GM21526 (cell line): ENCODE measurements around the gene NRG2.

Experiments used
- ATAC-seq: cut with Tn5 transposase; IDR thresholded peaks from one replicate; pipeline ENCODE4 v1.9.1; 2021; ENCODE audit warnings: moderate library complexity; ENCODE audit not compliant: unreplicated experiment, low FRiP score

The NRG2 gene

DNA sequence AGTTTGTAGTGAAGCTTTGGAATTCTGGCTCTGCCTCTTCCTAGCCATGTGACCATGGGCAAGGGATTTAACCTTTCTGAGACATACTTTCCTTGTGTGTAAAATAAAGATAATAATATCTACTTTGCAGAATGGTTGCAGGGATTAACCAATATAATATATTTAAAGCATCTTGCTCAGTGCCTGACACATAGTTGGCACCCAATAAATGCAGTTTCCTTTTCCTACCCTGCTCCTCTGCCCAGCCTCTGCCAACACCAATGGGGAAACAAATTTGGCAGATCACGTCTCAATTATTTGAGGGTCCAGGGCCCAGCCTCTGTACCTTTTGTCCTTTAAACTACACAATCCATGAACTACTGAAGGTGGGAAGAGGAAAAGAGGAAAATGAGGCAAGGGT lies 91.1 kb downstream of the NRG2 start:
- no peak for ATAC-seq

- no peak for ATAC-seq
Observed at GRCh38 chr5:139951296-139951924, 91.7 kb downstream of the NRG2 start.

DNA sequence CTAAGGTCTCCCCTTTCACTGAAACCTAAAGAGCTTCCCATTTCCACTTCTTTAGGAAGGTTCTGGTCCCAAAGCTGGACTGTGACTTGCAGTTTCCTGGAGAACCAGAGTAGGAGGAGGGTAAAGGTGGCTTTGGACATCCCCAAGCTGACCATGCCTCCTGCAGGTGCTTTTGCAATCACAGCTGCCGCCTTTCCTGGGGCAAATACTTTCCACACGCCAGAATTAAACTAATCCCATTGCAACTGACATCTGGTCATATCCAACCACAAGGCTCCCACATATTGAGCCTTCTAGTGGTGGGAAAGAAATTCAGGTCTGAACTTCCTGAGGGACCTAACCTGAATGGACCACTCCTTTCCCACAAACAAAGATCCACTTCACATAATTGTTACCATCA lies 92.7 kb downstream of the NRG2 start:
- ATAC-seq = no peak

DNA sequence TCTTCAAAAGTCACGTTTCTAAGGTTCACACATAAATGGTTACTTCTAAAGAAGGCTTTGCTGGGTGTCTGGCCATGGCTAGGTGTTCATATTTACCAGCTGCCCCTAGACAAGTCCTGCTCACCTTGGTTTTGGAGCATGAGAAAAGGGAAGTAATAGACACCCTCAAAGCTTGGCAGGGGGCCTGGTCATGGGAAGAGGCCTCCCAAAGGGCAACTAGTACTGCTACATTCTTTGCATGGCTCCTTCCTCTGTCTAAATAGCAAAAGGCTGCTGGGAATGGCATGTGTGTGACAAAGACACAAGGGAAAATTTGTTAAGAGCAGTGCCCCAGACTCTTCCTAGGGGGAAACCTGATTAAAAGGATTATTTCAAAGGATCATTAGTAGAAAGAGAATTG lies 93.4 kb downstream of the NRG2 start:
- ATAC-seq = no peak

GRCh38 chr5:139947727-139948126 lies 95.4 kb downstream of the NRG2 start:
- no peak for ATAC-seq

- ATAC-seq = no peak
Observed at GRCh38 chr5:139946440-139946839, 96.7 kb downstream of the NRG2 start.

DNA sequence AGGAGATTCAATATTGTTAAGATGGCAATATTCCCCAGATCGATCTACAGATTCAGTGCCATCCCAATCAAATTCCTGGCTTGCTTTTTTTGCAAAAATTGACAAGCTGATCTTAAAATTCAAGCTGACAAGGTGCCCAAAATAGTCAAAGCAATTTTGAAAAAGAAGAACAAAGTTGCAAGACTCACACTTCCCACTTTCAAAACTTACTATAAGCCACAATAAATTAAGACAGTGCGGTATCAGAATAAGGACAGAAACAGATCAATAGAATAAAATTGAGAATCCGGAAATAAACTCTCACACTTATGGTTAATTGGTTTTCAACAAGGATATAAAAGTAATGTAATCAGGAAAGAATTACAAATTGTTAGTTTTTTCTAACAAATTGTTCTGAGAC lies 97.1 kb downstream of the NRG2 start:
- ATAC-seq = no peak

DNA sequence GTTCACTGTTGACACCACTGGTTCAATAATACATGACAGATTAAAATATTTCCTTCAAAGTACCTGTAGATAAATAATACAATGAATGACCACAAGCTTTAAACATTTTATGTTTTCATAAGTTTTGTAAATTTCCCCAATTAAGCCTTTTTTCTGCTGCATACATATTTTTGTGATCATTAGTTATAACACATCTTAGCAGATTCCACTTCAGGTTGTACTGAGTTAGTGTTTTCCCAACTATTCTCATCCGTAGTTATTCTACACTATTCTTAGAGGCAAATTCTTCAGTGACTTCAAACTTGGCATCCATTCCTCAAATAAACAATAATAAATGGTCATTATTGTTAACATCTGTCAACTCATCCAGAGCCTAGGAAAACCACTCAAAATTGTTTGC lies 100.9 kb downstream of the NRG2 start:
- no peak for ATAC-seq

DNA sequence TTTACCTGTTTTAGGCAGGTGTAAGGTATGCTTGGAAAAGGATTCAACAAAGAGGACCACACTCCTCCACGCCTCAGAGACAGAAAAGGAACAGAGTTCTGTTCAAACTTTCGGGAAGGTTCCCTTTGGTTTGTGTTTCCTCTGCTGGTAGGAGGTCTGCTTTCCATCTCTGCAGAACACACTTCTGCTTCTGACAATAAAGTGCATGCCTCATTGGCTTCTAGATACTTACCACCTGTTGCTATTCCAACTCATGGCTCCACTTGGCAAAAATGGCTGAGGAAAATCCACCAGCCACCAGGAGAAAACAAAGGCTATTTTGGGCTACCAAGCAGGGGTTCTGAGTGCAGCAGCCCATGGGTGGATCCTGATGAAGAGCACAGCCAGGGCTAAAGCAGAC lies 112.7 kb downstream of the NRG2 start:
- no peak for ATAC-seq

- no peak for ATAC-seq
Observed at GRCh38 chr5:139926797-139927503, 116.1 kb downstream of the NRG2 start.

DNA sequence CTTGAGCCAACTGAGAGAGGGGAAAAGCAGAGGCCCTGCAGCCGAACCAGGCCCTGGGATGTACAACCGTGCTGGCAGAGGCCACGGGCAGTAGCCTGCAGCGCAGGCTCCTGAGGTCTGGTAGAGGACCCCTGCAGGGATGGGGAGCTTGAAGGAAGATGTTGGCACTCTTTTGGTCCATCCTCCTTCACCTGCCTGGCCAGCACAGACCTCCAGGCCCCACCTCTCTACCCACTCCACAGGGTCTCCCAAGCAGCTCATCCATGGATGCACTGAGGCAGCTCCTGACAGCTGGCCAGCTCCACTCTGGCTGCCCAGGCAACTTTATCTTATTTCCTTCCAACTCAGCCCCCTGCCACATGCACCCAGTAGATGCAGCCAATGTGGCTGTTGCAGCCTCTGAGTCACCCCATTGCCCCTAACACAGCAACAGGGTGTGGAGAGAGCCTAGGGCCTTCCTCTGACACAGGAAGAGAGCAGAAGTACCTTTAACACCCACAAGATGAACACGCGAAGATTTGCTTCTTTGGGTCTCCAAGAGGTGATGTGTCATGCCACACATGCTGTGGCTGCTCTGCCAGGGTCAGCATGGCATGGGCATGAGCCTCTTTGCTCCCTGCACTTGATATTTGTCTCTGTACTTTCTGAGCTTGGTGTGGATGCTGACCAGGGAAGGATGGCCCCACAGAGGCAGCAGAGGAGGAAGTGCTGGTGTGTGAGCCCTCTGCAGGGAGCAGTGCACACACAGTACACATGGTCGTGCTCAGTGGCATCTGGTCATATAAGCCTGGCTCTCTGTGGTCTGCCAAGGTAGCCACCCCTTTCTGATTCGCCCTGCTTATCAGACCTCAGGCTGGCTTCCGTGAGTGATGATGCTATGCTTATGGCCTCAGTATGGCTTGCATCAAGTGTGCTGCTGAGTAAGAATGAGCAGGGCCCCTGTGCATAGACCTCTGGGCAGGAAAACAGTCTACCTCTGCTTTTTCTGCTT lies 117.2 kb downstream of the NRG2 start:
- no peak for ATAC-seq

GRCh38 chr5:139925216-139925562 lies 117.9 kb downstream of the NRG2 start:
- no peak for ATAC-seq

- no peak for ATAC-seq
Observed at GRCh38 chr5:139924294-139925215, 118.5 kb downstream of the NRG2 start.

DNA sequence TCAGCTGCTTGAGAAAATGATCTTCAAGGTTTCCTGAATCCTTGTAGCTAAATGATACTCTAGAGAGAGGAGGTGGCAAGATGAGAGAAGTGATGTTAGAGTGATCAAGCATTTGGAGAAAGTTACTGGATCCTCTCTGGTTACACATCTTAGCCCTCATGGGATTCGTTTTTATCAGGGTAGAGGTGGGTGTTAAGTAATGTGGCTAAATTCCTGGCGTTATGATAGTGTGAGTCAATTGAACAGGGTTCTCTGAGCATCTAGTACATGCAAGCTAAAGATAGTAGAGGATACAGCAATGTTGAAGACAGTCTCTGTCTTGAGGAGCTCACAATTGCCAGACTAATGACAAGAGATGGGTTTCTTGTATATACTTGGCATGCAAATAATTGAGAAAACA lies 123.8 kb downstream of the NRG2 start:
- ATAC-seq = no peak

DNA sequence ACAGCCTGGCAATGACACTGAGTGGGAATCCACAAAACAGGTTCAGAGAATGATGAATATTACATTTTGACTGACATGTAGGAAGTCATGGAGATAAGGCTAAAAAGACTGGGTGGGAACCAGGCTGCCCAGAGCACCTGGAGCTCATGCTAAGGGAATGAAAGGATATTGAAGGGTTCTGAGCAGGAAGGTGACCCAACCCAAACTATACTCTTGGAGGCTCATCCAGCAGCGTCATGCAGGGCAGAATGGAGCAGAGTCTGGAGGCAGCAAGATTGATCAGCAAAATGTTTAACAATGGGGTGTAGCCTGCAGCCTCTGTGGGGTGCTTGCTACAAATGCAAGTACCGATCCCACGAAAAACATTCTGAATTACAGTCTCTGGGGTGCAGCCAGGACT lies 127.3 kb downstream of the NRG2 start:
- ATAC-seq = no peak

GRCh38 chr5:139915266-139915665 lies 127.8 kb downstream of the NRG2 start:
- no peak for ATAC-seq

DNA sequence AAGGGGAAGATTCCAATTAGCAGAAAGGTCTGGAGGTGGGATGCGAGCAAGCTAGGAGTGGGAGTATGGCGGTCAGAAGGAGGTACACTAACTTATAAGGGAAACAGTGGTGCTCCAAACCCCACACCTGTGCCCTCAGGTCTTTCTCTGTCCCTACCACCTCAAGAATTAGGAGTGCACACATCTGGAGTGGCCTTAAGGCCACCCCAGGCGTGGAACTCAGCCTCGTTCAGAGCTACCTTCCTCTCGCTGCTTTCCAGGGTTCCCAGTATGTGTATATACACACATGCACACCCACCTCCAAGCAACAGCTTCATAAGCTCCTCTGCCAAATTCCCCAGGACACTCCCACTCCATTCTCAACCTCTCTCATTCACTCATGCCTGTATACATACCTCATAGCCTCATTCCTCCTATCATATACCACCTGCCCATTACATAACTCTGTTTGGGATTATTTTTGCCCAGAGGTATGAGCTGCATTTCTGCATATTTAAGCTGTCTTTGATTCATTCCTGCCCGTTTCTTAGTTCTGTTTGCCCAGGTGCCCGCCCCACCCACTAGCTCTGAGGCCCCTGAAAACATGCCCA lies 128.8 kb downstream of the NRG2 start:
- no peak for ATAC-seq

- ATAC-seq = no peak
Observed at GRCh38 chr5:139912804-139913203, 130.3 kb downstream of the NRG2 start.

- no peak for ATAC-seq
Observed at GRCh38 chr5:139912158-139912557, 130.9 kb downstream of the NRG2 start.
